Nucleus accumbens (tissue), 56 donors: Measurements from ENCODE around the gene SLC25A38.
"Not testable (repeated sequence)": the region's sequence is repeated elsewhere in the genome, so short reads cannot be mapped to it uniquely, and the experiment has no call there.

Experiments used
- DNase-seq, 56 donors: peaks; one replicate each; lab custom pipeline; 2025; lab: John Stamatoyannopoulos, UW

The SLC25A38 gene

GRCh38 chr3:39406368-39407258 lies 23.4 kb downstream of the SLC25A38 start, which contains the start of gene RPSA:
Gene RPSA, plus strand, starts transcription at chr3:39406720. Its CDS starts 934 bp downstream, at chr3:39407654.
- peak; percentile 70 to 97 (median 92) for DNase-seq

GRCh38 chr3:39407259-39407629 lies 24.1 kb downstream of the SLC25A38 start:
- no peak for DNase-seq

GRCh38 chr3:39407773-39408492 lies 24.8 kb downstream of the SLC25A38 start:
- DNase-seq, result no peak

GRCh38 chr3:39408493-39409372 lies 25.6 kb downstream of the SLC25A38 start:
- no peak for DNase-seq

- DNase-seq, result no peak
Measured at GRCh38 chr3:39409514-39410136, 26.5 kb downstream of the SLC25A38 start.

GRCh38 chr3:39410893-39411292 lies 27.7 kb downstream of the SLC25A38 start:
- DNase-seq, result no peak

GRCh38 chr3:39412668-39413260 lies 29.6 kb downstream of the SLC25A38 start:
- DNase-seq, result no peak

GRCh38 chr3:39413691-39414420 lies 30.7 kb downstream of the SLC25A38 start:
- no peak for DNase-seq

- no peak for DNase-seq
Measured at GRCh38 chr3:39414421-39414907, 31.3 kb downstream of the SLC25A38 start.

- not testable (repeated sequence) for DNase-seq
Measured at GRCh38 chr3:39415302-39415701, 32.1 kb downstream of the SLC25A38 start.

- DNase-seq, result no peak
Measured at GRCh38 chr3:39415983-39416382, 32.8 kb downstream of the SLC25A38 start.

- not testable (repeated sequence) for DNase-seq
Measured at GRCh38 chr3:39416998-39417397, 33.8 kb downstream of the SLC25A38 start.

- DNase-seq, result not testable (repeated sequence)
Measured at GRCh38 chr3:39418556-39419225, 35.5 kb downstream of the SLC25A38 start.

- DNase-seq, result no peak
Measured at GRCh38 chr3:39419742-39420315, 36.7 kb downstream of the SLC25A38 start.

GRCh38 chr3:39420543-39420942 lies 37.4 kb downstream of the SLC25A38 start:
- no peak for DNase-seq

- DNase-seq, result no peak
Measured at GRCh38 chr3:39423436-39423970, 40.3 kb downstream of the SLC25A38 start.

- DNase-seq, result no peak
Measured at GRCh38 chr3:39426312-39426711, 43.1 kb downstream of the SLC25A38 start.

- DNase-seq, result no peak
Measured at GRCh38 chr3:39427506-39427905, 44.3 kb downstream of the SLC25A38 start.
